OCI-LY1 (cell line): ENCODE measurements around the gene UBL3.

Source experiments
- EZH2 ChIP-seq: fragments of 200-600 bp; sonication (generic), shearing (Covaris generic); IDR thresholded peaks from 2 replicates; pipeline ENCODE4 v1.8.0; 2017; ENCODE audit warnings: borderline replicate concordance, mixed run types, mild to moderate bottlenecking, antibody characterized with exemption, low read length, moderate library complexity, mixed read lengths
- TF ChIP-seq, protein P1 (sequence below): fragments of 200-600 bp; sonication (generic), shearing (Covaris generic); IDR thresholded peaks from 2 replicates; pipeline ENCODE4 v1.5.1; 2017; ENCODE audit warnings: mild to moderate bottlenecking, antibody characterized with exemption, low read length, moderate library complexity, mixed read lengths

DNA sequence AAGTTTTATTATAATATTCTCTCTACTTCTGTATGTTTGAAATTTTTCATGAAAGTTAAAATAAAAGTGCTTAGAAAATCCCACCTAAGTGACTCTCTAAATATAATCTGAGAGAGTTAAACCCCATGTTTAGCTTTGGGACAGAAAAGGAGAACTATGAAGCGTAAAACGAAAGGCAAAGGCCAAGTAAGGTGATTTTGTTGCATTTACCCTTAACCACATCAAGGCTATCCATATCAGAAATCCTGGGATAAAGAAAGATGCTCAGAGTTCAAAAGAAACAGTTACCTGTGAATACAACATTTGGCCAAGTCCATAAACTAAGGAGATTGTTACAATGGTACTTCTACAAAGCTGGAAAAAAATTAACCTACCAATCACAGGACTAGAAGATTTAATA is 31.3 kb downstream of the UBL3 start:
- TF ChIP-seq, protein P1, sequence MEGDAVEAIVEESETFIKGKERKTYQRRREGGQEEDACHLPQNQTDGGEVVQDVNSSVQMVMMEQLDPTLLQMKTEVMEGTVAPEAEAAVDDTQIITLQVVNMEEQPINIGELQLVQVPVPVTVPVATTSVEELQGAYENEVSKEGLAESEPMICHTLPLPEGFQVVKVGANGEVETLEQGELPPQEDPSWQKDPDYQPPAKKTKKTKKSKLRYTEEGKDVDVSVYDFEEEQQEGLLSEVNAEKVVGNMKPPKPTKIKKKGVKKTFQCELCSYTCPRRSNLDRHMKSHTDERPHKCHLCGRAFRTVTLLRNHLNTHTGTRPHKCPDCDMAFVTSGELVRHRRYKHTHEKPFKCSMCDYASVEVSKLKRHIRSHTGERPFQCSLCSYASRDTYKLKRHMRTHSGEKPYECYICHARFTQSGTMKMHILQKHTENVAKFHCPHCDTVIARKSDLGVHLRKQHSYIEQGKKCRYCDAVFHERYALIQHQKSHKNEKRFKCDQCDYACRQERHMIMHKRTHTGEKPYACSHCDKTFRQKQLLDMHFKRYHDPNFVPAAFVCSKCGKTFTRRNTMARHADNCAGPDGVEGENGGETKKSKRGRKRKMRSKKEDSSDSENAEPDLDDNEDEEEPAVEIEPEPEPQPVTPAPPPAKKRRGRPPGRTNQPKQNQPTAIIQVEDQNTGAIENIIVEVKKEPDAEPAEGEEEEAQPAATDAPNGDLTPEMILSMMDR = no peak
- no peak for TF ChIP-seq EZH2
